ENCODE results near the gene ACAA2.

ACAA2 gene

DNA sequence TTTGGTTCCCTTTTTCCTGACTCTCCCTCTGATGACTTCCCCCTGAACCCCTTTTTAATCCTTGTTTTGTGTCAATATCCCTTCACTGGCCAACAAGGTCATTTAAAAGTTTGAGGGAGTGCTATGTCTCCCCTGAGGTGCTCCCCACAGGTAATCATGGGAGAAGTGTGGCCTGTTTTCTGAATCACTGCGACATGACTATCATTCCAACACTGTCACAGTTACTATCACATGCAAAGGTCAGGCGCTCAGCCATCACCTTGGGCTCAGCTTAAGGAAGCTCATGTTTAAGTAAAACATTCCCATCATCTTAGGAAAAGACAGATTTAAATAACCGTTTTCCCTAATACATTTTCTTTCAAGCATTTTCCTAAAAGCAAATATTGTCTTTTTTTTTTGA is 20.9 kb upstream of the ACAA2 start:
- no peaks in the 10 kb centered on the region for H3K79me2 ChIP-seq (ENCODE audit: control insufficient read depth, insufficient read depth, low read length, unreplicated experiment)
- H2AFZ ChIP-seq (ENCODE audit: low read length, unreplicated experiment) = no peak overlapping the region
- H3K36me3 ChIP-seq (ENCODE audit: insufficient read depth, low read length) = no peaks in the 10 kb centered on the region
- no peak overlapping the region for H3K4me3 ChIP-seq (ENCODE audit: low read depth, low read length)
- H3K27me3 ChIP-seq (ENCODE audit: insufficient read depth, low read length) = no peaks in the 10 kb centered on the region
- H3K4me1 ChIP-seq (ENCODE audit: control insufficient read depth, insufficient read depth, low read length, unreplicated experiment) = peaks cover 10% of the 10 kb centered on the region
- no peak overlapping the region for H3K27ac ChIP-seq (ENCODE audit: low read depth, low read length)

DNA sequence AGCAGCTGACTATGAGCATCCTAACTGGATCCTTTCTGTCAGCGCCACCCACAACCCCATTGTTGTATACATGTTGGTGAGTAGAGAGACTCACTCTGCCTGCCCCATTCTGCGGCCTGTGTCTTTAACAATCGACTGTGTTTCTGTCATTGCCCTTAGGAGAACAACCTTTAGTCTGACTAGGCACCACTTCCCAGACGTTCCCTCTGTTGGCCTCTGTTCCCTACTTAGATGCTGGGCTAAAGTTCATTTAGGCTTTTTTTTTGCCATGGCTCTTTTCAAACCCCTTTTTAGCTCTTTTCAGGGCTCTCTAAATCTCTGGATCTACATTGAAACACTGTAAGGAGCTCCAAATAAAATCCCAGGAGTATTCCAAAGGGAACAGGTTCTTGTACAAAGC is 20.5 kb upstream of the ACAA2 start:
- Histone ChIP-seq H3K27ac (ENCODE audit: low read depth, low read length) (no peak overlapping the region), H3K79me2 (ENCODE audit: control insufficient read depth, insufficient read depth, low read length, unreplicated experiment) (no peaks in the 10 kb centered on the region), H3K4me3 (ENCODE audit: low read depth, low read length) (no peak overlapping the region), H3K27me3 (ENCODE audit: insufficient read depth, low read length) (no peaks in the 10 kb centered on the region), H2AFZ (ENCODE audit: low read length, unreplicated experiment) (no peak overlapping the region), H3K4me1 (ENCODE audit: control insufficient read depth, insufficient read depth, low read length, unreplicated experiment) (peaks cover 10% of the 10 kb centered on the region), H3K36me3 (ENCODE audit: insufficient read depth, low read length) (no peaks in the 10 kb centered on the region)

DNA sequence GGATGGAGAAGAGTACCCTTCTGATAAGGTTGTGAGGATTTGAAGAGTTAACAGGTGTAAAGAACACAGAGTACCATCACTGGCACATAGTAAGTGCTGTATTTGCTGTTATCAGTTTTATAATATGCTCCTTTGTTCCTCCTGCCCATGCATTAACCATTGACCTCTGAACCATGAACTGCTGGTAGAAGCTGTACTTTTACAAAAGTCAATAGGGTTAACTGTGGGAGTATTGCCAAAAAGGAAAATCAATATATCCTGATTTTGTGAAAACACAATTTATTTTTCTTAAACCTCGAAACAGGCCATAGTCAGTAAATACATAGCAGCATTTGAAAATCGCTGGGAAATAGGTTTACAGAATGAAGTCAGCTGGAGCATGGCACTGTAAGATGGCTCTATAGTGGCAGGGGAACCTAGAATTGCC is 18.9 kb upstream of the ACAA2 start:
- H3K27ac ChIP-seq (ENCODE audit: low read depth, low read length) = no peak overlapping the region
- H3K27me3 ChIP-seq (ENCODE audit: insufficient read depth, low read length) = no peaks in the 10 kb centered on the region
- no peak overlapping the region for H3K4me3 ChIP-seq (ENCODE audit: low read depth, low read length)
- H3K4me1 ChIP-seq (ENCODE audit: control insufficient read depth, insufficient read depth, low read length, unreplicated experiment) = peaks cover 10% of the 10 kb centered on the region
- H3K36me3 ChIP-seq (ENCODE audit: insufficient read depth, low read length) = 0 out of 2 replicates have a peak, but pooled peaks cover 2% of the 10 kb centered on the region
- no peaks in the 10 kb centered on the region for H3K79me2 ChIP-seq (ENCODE audit: control insufficient read depth, insufficient read depth, low read length, unreplicated experiment)
- no peak overlapping the region for H2AFZ ChIP-seq (ENCODE audit: low read length, unreplicated experiment)

DNA sequence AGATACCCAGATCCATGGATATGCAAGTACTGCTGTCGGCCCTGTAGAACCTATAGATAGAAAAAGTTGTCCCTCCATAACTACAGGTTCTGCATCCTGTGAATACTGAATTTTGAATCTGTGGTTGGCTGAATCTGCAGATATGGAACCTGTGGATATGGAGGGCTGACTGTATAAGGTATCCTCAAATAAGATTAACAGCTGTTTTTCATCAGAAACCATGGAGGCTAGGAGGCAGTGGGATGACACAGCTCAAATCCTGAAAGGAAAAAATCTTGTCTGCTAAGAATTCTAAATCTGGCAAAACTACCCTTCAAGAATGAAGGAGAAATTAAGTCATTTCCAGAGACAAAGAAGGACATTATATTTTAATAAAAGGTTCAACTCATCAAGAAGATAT is 14.7 kb upstream of the ACAA2 start:
- Histone ChIP-seq H3K4me3 (ENCODE audit: low read depth, low read length) (no peak overlapping the region), H3K27me3 (ENCODE audit: insufficient read depth, low read length) (no peaks in the 10 kb centered on the region), H3K36me3 (ENCODE audit: insufficient read depth, low read length) (0 out of 2 replicates have a peak, but pooled peaks cover 5% of the 10 kb centered on the region), H3K79me2 (ENCODE audit: control insufficient read depth, insufficient read depth, low read length, unreplicated experiment) (no peaks in the 10 kb centered on the region), H3K4me1 (ENCODE audit: control insufficient read depth, insufficient read depth, low read length, unreplicated experiment) (no peaks in the 10 kb centered on the region), H2AFZ (ENCODE audit: low read length, unreplicated experiment) (no peak overlapping the region), H3K27ac (ENCODE audit: low read depth, low read length) (no peak overlapping the region)

DNA sequence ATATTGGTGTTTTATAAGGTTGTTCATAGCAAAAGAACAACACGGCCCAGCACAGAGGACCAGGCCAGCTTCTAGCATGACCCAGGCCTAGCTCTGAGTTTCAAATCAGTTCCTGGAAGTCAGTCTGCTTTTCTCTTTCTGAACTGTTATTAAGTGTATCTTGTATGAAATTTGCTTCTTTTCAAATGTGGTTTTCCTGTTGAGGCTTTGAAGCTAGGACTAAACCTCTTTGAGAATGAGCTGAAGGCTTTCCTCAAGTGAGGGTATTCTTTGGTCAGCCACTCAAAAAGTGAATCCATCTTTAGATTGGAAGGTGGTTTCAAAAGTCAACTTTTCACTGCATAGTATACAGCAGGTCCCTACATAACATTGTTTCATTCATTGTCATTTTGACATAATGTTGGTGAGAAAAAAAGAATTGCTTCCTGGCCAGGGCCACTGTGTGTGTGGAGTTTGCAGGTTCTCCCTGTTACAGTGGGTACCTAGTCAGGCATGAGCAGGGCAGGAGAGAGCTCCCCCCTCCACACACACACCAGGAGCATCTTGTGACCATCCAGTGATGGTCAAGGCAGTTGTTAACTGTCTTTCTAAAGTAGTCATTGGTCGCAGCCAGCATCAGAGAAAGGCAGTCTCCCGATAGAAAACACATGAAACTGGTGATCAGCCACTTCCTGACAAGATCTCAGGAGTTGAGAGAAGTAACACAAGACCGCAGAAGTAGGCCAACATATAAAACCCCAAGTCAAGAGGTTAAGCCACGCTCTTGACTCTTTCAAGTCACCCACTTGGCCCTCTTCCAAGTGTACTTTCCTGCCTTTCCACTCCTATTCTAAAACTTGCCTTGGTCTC is 6.7 kb upstream of the ACAA2 start:
- H3K4me3 ChIP-seq (ENCODE audit: low read depth, low read length) = no peak overlapping the region
- peaks cover 6% of the 10 kb centered on the region for H3K4me1 ChIP-seq (ENCODE audit: control insufficient read depth, insufficient read depth, low read length, unreplicated experiment)
- no peak overlapping the region for H3K27ac ChIP-seq (ENCODE audit: low read depth, low read length)
- H3K27me3 ChIP-seq (ENCODE audit: insufficient read depth, low read length) = no peaks in the 10 kb centered on the region
- H2AFZ ChIP-seq (ENCODE audit: low read length, unreplicated experiment) = no peak overlapping the region
- no peaks in the 10 kb centered on the region for H3K36me3 ChIP-seq (ENCODE audit: insufficient read depth, low read length)
- H3K79me2 ChIP-seq (ENCODE audit: control insufficient read depth, insufficient read depth, low read length, unreplicated experiment) = no peaks in the 10 kb centered on the region

DNA sequence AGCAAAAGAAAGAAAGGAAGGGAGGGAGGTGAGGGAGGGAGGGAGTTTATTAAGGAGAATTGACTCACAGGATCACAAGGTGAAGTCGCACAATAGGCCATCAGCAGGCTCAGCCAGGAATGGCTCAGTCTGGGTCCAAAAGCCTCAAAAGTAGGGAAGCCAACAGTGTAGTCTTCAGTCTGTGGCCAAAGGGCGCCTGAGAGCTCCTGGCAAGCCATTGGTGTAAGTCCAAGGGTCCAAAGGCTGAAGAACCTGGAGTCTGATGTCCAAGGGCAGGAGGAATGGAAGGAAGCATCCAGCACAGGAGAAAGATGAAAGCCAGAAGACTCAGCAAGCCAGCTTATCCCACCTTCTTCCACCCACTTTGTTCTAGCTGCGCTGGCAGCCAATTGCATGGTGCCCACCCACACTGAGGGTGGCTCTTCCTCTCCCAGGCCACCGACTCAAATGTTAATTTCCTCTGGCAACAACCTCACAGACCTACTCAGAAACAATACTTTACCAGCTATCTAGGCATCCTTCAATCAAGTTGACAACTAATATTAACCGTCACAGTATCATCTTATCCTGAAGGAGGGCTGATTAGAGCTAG is 5.8 kb upstream of the ACAA2 start:
- Histone ChIP-seq H3K27ac (ENCODE audit: low read depth, low read length) (no peak overlapping the region), H3K4me3 (ENCODE audit: low read depth, low read length) (no peak overlapping the region), H2AFZ (ENCODE audit: low read length, unreplicated experiment) (no peak overlapping the region), H3K79me2 (ENCODE audit: control insufficient read depth, insufficient read depth, low read length, unreplicated experiment) (peaks cover 5% of the 10 kb centered on the region), H3K27me3 (ENCODE audit: insufficient read depth, low read length) (no peaks in the 10 kb centered on the region), H3K36me3 (ENCODE audit: insufficient read depth, low read length) (no peaks in the 10 kb centered on the region), H3K4me1 (ENCODE audit: control insufficient read depth, insufficient read depth, low read length, unreplicated experiment) (peaks cover 6% of the 10 kb centered on the region)

DNA sequence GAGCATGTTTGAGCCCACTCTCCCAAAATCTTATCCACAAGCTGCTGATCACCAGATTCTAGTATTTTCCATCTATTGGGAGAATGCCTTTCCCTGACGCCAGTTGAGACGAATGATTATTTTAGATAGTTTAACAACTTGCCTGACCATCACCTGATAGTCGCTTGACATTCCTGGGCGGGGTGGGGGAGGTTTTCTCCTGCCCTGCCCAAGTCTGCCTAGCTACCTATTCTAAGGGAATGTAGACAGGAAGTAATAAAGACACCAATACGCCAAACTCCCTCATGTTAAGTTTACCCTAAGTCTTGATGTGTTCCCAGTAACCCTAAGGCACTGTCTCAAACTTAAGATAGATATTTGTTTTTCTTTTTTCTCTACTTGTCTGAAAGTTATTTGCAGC is 4.6 kb upstream of the ACAA2 start:
- H3K4me1 ChIP-seq (ENCODE audit: control insufficient read depth, insufficient read depth, low read length, unreplicated experiment) = peaks cover 6% of the 10 kb centered on the region
- no peaks in the 10 kb centered on the region for H3K27me3 ChIP-seq (ENCODE audit: insufficient read depth, low read length)
- peaks cover 5% of the 10 kb centered on the region for H3K79me2 ChIP-seq (ENCODE audit: control insufficient read depth, insufficient read depth, low read length, unreplicated experiment)
- no peak overlapping the region for H2AFZ ChIP-seq (ENCODE audit: low read length, unreplicated experiment)
- H3K36me3 ChIP-seq (ENCODE audit: insufficient read depth, low read length) = no peaks in the 10 kb centered on the region
- H3K27ac ChIP-seq (ENCODE audit: low read depth, low read length) = no peak overlapping the region
- H3K4me3 ChIP-seq (ENCODE audit: low read depth, low read length) = no peak overlapping the region

DNA sequence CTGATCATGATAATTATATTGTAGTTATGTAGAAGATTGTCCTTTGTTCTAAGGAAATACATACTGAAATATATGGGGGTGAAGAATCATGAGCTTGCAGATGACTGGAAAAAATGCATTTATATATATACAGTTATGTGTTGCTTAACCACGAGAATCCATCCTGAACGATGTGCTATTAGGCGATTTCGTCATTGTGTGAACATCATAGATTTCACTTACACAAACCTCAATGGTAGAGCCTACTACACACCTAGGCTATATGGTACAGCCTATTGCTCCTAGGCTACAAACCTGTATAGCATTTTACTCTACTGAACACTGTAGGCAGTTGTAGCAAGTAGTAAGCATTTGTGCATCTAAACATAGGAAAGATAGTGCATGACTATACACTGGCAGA is 2.6 kb upstream of the ACAA2 start:
- H3K4me1 ChIP-seq (ENCODE audit: control insufficient read depth, insufficient read depth, low read length, unreplicated experiment) = peaks cover 14% of the 10 kb centered on the region
- H3K36me3 ChIP-seq (ENCODE audit: insufficient read depth, low read length) = no peaks in the 10 kb centered on the region
- no peak overlapping the region for H3K4me3 ChIP-seq (ENCODE audit: low read depth, low read length)
- no peaks in the 10 kb centered on the region for H3K27me3 ChIP-seq (ENCODE audit: insufficient read depth, low read length)
- no peak overlapping the region for H3K27ac ChIP-seq (ENCODE audit: low read depth, low read length)
- no peak overlapping the region for H2AFZ ChIP-seq (ENCODE audit: low read length, unreplicated experiment)
- H3K79me2 ChIP-seq (ENCODE audit: control insufficient read depth, insufficient read depth, low read length, unreplicated experiment) = peaks cover 24% of the 10 kb centered on the region

DNA sequence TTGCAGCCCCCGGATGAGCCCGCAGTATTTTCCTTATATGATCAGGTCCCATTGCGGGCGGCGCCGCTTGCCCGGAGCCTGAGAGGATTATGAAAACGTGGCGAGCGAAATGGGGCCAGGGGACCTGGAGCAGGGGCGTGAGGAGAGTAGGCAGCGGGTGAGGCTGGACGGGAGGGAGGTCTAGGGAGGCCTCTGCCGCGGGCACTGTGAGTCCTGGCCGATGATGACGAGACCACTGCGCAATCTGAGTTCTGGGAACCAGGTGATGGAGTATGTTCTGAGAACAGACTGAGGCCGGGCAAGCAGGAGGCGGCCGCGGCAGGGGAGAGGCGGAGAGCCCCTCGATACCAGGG is 790 bp upstream of the ACAA2 start:
- Histone ChIP-seq H3K79me2 (ENCODE audit: control insufficient read depth, insufficient read depth, low read length, unreplicated experiment) (peaks cover 38% of the 10 kb centered on the region), H3K4me1 (ENCODE audit: control insufficient read depth, insufficient read depth, low read length, unreplicated experiment) (peaks cover 9% of the 10 kb centered on the region), H2AFZ (ENCODE audit: low read length, unreplicated experiment) (peak overlapping the region; percentile 96), H3K36me3 (ENCODE audit: insufficient read depth, low read length) (peaks cover 4% of the 10 kb centered on the region; the same call in 1 of the 2 replicates), H3K27ac (ENCODE audit: low read depth, low read length) (peak overlapping the region; percentile 93), H3K4me3 (ENCODE audit: low read depth, low read length) (peak overlapping the region; percentile 85), H3K27me3 (ENCODE audit: insufficient read depth, low read length) (no peaks in the 10 kb centered on the region)

DNA sequence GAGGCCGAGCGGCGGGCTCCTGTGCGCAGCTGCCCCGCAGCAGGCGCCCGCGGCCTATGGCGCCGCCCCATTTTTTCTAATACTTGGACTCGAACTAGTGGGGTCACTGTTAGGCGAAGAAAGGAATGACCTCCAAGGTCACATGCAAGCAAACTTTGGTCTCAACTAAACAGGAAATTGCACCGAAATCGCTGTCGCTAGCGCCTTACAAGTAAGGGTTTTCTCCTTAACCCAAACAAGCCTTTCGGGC is 339 bp downstream of the ACAA2 start:
- Histone ChIP-seq H3K4me3 (ENCODE audit: low read depth, low read length) (peak overlapping the region; percentile 85), H3K4me1 (ENCODE audit: control insufficient read depth, insufficient read depth, low read length, unreplicated experiment) (peaks cover 9% of the 10 kb centered on the region), H2AFZ (ENCODE audit: low read length, unreplicated experiment) (peak overlapping the region; percentile 91)

More for the DNA sequence above, 339 bp downstream of the ACAA2 start:
- peaks cover 40% of the 10 kb centered on the region for H3K79me2 ChIP-seq (ENCODE audit: control insufficient read depth, insufficient read depth, low read length, unreplicated experiment)
- no peaks in the 10 kb centered on the region for H3K27me3 ChIP-seq (ENCODE audit: insufficient read depth, low read length)
- peaks cover 4% of the 10 kb centered on the region; the same call in 1 of the 2 replicates for H3K36me3 ChIP-seq (ENCODE audit: insufficient read depth, low read length)
- peak overlapping the region; percentile 93 for H3K27ac ChIP-seq (ENCODE audit: low read depth, low read length)

Data from ACC112 (cell line).